Activated T-cell treated with anti-CD3 and anti-CD28 coated beads for 1 hour (primary cell): ENCODE data around the gene XAB2.
"Not testable (repeated sequence)": the region's sequence is repeated elsewhere in the genome, so short reads cannot be mapped to it uniquely, and the experiment has no call there.

Experiments used
- DNase-seq: peaks from one replicate; pipeline ENCODE4 v3.0.0-alpha.2; 2020; ENCODE audit warnings: low read depth

XAB2 gene

DNA sequence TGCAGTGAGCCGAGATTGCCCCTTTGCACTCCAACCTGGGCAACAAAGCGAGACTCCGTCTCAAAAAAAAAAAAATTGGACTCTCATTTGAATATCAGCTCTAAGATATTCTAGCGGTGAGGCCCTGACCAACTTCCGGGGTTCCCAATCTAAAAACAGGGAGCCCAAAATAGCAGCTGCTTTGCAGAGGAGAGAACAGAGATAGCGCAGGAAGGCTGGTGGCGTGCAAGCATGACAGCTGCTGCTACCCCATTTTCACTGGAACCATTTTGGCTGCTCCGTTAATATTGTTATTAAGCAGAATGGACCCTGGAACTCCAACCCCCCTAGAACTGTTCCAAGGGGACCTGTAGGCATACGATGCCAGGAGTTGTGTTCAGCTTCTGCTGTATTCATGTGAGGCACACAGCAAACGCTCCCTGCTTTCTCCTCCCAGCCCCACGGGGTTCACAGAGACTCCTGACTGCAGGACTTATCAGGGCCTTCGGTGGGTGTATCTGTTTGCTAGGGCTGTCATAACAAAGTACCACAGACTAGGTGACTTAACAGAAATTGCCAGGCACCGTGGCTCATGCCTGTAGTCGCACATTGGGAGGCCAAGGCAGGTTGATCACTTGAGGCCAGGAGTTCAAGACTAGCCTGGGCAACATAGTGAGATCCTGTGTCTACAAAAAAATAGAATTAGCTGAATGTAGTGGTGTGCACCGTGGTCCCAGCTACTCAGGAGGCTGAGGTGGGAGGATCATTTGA is 19.1 kb upstream of the XAB2 start:
- no peak for DNase-seq

DNA sequence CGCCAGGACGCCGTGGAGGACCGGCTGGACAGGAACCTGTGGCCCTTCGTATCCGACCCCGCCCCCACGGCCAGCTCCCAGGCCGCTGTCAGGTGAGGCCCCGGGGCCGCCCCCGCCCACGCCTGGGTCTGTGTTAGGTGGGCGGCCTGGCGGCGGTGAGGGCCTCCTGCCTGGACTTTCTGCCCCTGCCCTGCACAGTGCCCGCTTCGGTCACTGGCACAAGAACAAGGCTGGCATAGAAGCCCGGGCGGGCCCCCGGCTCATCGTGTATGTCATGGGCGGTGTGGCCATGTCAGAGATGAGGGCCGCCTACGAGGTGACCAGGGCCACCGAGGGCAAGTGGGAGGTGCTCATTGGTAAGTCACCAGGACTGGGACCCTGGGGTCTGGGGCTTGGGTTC is 17.8 kb upstream of the XAB2 start:
- DNase-seq = no peak

DNA sequence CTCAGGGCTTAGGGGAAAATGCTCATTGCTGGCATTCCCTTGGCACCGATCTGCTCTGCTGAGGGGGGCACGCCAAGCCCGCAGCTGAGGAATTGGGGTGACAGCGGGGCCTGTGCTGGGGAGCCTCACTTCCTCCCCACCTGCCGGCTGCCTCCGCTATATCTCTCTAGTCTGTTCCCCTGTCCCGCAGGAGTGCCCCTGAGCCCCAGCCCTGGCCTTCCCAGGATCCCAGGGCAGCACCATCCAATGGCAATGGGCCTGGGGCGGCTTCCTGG is 17.0 kb upstream of the XAB2 start:
- no peak for DNase-seq

DNA sequence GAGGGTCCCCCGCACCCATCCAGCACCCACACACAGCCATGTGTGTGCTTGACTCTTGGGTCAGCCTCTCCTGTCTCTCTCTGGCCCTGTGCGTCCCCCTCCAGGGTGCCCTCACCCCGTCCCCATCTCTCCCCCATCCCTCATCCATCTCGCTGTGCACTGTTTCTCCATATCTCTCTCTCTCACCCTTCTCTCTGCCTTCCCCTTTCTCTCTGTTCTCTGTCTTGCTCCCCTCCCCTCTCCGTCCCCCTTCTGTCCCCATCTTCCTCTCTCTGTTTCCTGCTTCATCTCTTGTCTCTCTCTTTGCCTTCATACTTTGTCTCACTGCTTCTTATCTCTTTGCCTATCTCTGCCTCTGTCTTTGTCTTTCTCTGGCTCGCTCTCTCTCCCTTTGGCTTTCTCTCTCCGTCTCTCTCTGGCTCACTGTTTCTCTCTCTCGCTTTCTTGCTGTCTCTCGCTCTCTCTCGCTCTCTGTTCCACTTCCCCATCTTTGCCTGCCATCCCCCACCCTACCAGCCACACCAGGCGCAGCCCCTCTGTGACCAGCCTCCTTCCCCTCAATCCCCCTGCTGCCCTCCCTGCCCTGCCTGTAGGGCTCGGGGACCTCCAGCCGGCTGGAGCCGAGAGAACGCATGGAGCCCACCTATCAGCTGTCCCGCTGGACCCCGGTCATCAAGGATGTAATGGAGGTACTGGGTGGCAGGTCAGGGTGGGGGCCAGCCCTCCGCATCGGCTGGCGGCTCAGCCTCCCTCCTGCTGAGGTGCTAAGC is 16.5 kb upstream of the XAB2 start:
- DNase-seq = no peak

DNA sequence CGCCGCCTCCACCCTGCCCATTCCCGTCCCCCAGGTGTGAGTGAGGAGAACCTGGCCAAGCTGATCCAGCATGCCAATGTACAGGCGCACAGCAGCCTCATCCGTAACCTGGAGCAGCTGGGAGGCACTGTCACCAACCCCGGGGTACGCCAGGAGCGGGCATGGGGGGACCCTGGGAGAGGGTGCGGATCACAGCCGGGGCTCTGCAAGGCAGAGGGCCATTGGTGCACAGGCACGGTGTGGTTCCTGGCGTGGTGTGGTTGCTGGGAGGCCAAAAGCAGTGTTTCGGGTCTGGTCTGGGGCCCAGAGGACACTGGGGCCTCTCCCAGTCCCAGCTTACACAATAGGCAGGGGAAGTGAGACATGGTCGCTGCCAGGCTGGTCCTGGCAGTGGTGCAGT is 15.8 kb upstream of the XAB2 start:
- DNase-seq = no peak

DNA sequence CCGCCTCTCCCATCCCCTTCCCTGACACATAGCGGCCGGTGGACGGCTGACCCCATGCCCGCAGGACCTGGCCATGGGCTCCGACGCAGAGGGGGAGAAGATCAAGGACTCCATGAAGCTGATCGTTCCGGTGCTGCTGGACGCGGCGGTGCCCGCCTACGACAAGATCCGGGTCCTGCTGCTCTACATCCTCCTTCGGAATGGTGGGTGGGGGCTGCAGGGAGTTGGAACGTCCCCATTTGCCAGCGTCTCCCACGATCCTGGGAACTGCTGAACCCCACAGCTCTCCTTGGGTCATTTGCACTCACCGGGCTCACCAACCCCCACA is 15.2 kb upstream of the XAB2 start:
- no peak for DNase-seq

DNA sequence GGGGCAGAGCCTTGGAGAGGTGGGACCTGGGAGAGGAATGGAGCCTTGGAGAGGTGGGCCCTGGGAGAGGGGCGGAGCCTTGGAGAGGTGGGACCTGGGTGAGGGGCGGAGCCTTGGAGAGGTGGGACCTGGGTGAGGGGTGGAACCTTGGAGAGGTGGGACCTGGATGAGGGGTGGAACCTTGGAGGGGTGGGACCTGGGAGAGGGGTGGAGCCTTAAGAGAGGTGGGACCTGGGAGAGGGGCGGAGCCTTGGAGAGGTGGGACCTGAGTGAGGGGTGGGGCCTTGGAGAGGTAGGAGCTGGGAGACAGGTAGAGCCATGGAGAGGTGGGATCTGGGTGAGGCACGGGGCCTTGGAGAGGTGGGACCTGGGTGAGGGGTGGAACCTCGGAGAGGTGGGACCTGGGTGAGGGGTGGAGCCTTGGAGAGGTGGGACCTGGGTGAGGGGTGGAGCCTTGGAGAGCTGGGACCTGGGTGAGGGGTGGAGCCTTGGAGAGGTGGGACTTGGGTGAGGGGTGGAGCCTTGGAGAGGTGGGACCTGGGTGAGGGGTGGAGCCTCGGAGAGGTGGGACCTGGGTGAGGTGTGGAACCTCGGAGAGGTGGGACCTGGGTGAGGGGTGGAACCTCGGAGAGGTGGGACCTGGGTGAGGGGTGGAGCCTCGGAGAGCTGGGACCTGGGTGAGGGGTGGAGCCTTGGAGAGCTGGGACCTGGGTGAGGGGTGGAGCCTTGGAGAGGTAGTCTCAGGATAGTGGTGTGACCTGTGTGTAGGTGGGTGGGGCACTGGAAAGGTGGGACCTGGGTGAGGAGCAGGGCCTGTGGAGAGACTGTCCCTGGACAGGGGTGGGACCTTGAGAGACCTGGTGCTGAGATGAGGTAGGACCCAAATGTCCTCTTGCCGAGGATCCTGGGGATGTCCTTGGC is 14.5 kb upstream of the XAB2 start:
- not testable (repeated sequence) for DNase-seq

DNA sequence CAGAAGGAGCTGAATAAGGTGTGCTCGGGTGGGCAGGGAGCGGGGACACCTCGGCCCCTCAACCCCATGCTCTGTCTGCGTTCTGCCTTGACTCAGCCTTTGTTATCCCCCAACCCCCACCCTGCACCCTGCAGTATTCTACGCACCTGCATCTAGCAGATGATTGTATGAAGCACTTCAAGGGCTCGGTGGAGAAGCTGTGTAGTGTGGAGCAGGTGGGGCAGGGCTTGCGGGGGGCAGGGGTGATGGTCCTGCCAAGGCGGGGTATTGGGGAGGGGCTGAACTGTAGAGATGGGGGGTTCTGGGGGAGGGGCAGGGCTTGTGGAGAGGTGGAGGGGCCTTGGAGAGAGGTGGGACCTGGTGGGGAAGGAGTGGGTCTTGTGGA is 13.7 kb upstream of the XAB2 start:
- DNase-seq = no peak

DNA sequence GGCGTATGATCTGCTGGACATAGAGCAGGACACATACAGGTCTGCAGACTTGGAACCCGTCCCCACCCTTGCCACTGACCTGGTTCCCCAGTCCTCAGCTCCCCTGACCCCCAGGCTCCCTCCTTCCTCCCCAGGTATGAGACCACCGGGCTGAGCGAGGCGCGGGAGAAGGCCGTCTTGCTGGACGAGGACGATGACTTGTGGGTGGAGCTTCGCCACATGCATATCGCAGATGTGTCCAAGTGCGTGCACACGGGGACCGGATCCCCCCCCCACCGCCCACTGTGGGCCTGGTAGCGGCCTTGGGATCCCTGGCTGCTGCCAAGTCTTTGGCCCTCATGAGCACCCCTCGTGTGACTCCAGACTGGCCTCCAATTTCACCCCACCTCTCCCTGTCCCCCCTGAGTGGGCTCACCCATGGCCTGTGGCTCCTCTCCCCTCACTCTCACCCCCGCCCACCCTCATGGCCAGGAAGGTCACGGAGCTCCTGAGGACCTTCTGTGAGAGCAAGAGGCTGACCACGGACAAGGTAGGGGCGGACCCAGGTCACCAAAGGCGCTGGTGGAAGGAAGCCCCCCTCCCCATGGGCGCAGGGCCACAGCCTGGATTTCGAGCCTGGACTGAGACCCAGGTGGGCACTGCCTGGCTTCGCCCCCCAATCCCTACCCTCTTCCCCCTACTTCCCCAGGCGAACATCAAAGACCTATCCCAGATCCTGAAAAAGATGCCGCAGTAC is 13.1 kb upstream of the XAB2 start:
- DNase-seq = no peak

DNA sequence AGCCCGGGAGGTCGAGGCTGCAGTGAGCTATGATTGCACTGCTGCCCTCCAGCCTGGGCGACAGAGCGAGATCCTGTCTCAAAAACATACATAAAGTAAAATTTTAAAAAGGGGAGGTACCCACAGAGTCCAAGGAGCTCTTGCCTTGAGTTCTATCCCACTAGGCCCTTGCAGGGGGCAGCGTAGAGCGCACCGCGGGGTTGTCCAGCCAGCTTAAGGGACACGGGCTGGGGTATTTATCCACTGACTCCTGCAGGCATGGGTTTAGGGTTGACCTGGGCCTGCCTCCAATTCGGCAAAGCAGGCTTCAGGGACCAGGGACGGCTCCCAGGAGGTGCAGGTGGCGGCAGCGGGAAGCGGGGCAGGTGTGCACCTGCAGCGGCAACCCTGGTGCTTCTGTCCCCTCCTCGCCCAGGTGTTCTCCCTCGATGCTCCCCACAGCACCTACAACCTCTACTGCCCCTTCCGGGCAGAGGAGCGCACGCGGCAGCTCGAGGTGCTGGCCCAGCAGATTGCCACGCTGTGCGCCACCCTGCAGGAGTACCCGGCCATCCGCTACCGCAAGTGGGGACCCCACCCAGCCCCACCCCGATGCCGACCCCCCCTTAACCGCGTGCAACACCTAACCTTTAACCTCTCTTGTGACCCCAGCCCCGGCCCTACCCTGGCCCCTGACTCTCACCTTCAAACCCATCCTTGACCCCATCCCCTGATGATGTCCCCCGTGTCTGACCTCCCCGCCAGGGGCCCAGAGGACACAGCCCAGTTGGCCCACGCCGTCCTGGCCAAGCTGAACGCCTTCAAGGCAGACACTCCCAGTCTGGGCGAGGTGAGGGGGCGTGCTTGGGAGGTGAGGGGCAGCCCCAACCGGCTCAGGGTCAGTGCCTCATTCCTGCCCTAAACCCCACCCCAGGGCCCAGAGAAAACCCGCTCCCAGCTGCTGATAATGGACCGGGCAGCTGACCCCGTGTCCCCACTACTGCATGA is 12.2 kb upstream of the XAB2 start:
- DNase-seq = no peak

DNA sequence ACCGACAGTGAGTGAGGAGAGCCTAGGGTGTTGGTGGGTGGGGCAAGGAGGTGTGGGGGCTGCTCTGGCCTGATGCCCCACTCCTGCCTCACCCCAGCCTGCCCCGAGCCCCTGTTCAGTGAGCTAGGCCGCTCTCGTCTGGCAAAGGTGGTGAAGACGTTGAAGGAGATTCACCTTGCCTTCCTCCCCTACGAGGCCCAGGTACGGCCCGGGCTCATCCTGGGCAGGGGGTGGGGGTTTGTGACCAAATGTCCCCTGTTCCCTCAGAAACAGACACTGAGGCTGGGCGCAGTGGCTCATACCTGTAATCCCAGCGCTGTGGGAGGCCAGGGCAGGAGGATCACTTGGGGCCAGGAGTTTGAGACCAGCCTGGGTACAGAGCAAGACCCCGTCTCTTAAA is 11.5 kb upstream of the XAB2 start:
- no peak for DNase-seq

DNA sequence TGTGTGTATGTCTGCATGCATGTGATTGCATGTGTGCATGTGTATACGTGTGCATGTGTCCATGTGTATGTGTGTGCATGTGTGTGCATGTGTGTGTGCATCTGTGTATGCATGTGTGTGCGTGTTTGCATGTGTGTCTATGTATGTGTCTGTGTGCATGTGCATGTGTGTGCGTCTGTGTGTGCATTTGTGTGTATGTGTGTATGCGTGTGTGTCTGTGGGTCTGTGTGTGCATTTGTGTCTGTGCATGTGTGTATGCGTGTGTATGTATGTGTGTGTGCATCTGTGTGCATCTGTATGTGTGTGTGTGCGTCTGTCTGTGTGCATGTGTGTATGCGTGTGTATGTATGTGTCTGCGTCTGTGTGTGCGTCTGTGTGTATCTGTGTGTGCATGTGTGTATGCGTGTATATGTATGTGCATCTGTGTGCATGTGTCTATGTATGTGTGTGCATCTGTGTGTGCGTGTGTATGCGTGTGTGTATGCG is 10.6 kb upstream of the XAB2 start:
- no peak for DNase-seq

DNA sequence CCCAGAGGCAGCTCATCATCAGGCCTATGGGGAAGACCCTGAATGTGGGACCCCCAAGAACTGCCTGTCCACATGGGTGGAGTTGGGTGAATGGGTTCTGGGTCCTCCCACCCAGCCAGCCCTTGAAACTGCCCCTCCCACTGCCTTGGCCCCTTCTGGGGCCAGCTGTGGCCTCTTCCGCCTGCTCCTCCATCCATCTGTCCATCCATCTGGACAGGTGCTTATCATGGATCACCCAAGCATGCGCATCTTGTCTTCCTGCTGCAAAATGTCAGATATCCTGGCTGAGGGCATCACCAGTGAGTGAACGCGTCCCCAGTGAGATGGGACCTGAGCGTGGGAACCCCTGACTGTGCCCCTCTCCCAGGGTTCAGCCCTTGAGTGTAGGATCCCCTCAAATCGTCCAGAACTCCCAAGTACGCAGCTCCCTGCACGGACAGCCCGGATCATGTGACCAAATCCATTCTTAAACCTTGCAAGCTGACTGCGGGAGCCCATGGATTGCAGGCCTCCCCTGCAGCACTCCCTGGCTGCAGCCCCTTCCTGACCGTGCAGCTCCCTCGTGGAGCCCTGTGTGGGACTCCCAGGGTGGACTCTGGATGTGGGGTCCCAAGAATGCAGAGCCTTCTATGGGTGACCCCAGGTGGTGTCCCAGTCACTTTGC is 9.6 kb upstream of the XAB2 start:
- no peak for DNase-seq

DNA sequence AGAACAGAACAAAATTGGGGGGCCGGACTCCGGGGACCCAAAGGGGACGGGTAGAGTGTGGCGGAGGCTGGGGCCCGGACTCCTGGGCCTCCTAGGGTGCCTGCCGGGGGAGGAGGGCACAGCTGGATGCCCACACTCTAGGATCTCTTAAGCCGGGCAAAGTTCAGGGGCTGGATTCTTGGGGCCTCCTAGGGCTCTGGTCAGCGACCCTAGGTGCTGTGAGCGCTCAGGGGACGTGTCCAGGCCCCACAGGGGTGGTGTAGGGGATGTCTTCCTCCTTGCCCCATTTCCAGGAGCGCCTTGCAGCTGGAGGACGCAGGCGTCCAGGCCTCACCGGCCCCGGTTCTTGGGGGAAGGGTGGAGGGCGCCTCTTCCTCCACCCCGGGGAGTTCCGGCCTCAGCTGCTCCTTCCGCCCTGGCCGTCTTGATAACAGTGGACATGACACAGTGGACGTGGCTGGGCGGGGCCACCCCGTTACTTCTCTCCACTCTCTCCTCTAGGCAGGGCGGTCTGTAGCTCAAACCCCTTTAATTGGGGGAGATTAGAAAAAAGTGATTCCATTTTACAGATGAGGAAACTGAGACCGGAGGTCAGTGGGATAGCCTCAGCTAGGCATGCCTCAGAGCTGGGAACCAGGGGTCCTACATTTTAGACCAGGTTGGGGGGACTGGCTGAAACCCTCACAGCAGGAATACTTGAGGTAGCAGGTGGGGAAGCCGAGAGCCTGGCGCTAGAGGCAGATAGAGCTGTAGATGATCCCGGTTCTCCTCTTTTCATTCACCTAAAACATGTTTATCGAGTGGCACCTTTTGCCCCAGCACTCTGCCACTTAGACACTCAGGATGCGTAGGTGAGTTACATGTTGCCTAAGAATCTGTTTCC is 8.3 kb upstream of the XAB2 start:
- DNase-seq = no peak

DNA sequence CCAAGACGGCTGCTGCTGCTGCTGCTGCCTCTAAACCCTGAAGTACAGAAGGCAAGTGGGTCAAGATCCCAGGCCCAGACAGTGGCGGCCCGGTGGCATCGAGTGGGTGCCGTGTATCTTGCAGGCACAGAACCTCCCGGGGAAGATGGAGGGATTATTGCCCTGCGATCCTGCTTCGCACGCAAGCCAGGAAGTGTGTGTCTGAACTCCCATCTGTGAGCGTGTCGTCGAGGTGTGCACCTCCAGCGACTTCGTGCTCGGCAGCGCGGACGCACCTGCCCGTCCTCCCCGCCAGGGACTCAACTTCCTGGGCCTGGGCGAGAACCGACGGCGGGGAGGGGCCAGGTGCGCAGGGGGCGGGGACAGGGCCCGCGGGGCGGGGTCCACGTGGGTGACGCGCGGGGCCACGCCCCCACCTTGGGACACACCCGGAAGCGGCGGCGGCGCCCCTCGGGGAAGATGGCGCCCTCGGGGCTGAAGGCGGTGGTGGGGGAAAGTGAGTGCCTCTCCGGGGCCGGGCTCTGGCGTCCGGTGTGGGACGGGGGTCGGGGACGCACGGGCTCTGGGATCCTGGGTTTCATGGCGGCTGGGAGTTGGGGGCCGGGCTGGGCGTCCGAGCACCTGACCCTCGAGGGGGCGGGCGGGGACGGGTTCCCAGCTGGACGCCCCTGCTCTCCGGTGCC is 7.5 kb upstream of the XAB2 start, which contains the start of gene STXBP2:
Gene STXBP2 (plus strand): TSS at position 420 of the 683 bp plus-strand sequence. CDS start 40 bp downstream, at position 460.
- DNase-seq = peak; percentile 93

DNA sequence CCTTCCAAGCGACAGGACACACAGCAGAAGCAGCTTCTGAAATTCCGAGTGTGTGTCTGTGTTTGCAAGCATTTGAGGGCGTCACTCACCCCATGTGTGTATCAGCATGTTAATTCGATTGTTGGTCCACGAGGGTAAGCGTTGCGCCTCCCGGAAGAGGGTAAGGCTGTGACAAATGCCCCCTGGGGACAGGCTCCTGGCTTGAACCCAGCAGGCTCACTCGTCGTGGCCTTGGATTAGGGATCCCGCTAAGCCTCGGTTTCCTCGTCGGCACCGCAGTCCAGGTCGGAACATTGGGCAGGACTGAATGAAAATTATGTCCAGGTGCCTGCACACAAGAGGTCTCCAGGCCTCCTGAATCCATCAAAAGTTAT is 7.0 kb upstream of the XAB2 start:
- DNase-seq = no peak

DNA sequence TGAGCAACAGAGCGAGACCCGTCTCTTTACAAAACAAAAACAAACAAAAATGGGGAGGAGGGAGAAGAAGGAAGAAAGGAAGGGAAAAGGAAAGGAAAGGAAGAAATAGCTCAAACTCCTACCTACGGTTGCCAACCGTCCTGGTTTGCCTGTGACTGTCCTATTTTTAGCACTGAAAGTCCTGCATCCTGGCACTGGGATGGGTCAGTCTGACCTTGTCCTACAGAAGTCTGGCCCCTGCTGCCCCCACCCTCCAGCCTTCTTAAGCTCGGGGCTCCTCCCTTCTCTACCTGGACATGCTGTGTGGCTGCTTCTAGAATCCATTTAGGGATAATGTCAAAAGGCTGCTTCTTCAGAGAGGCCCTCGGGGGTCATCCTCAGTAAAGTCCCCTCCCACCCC is 6.3 kb upstream of the XAB2 start:
- no peak for DNase-seq

DNA sequence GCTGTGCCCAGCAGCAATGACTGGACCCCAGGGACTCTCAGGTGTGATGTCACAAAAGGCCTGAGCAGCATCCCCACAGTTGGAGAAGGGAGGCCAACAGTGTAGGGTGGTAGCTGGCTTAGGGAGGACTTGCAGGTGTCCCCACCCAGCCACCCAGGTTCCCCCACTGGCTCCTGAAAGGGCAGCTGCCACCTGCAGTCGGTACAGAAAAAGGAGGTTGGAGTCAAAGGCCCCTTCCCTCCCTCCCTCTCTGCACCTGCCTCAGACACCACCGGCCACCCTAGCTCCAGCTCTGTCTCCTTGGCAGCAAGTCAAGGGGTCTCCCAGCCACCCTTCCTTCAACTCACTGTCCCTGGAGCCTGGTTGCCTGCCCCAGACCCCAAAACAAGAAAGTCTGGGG is 4.4 kb upstream of the XAB2 start, which contains the start of gene PCP2:
Gene PCP2 (minus strand): TSS at position 22 of the 400 bp plus-strand sequence. CDS start 262 bp downstream, outside the sequence.
- no peak for DNase-seq
